H9 (cell line): Measurements from ENCODE around the gene NBPF19. TPM values are rescaled to one million over a fixed set of nuclear protein-coding genes. Genes with fewer than 3 reads are reported as not detected.
"Not testable (repeated sequence)": the region's sequence is repeated elsewhere in the genome, so short reads cannot be mapped to it uniquely, and the experiment has no call there.

ENCODE experiments used
- DNase-seq: peaks from one replicate; pipeline ENCODE4 v3.0.0-alpha.2; 2017
- H2AFZ ChIP-seq: one replicate; pipeline ENCODE4 v1.6.1; 2013; ENCODE audit warnings: mild to moderate bottlenecking, low read length, control low read depth, moderate library complexity
- H2AK5ac ChIP-seq: 2 replicates; pipeline ENCODE4 v1.6.1; 2013; ENCODE audit warnings: low read length, control low read depth, mixed read lengths; ENCODE audit not compliant: insufficient read length
- H2BK120ac ChIP-seq: one replicate; pipeline ENCODE4 v1.6.1; 2013; ENCODE audit warnings: low read depth, mild to moderate bottlenecking, low read length, control low read depth, inconsistent platforms; ENCODE audit not compliant: poor library complexity, severe bottlenecking
- H2BK12ac ChIP-seq: 2 replicates; pipeline ENCODE4 v1.6.1; 2013; ENCODE audit warnings: low read length, control low read depth, mixed read lengths, low read depth; ENCODE audit not compliant: insufficient read length
- H2BK15ac ChIP-seq: 2 replicates; pipeline ENCODE4 v1.6.1; 2013; ENCODE audit warnings: low read depth, low read length, control low read depth
- H2BK20ac ChIP-seq: one replicate; pipeline ENCODE4 v1.6.1; 2013; ENCODE audit warnings: low read depth, mild to moderate bottlenecking, low read length, control low read depth, inconsistent platforms; ENCODE audit not compliant: poor library complexity, severe bottlenecking
- H2BK5ac ChIP-seq: 2 replicates; pipeline ENCODE4 v1.6.1; 2013; ENCODE audit warnings: low read length, control low read depth, mixed read lengths; ENCODE audit not compliant: insufficient read length
- H3K14ac ChIP-seq: 2 replicates; pipeline ENCODE4 v1.6.1; 2013; ENCODE audit warnings: low read length, control low read depth; ENCODE audit not compliant: insufficient read depth
- H3K18ac ChIP-seq: 2 replicates; pipeline ENCODE4 v1.6.1; 2013; ENCODE audit warnings: low read depth, mild to moderate bottlenecking, mixed read lengths, low read length, control low read depth; ENCODE audit not compliant: insufficient read length
- H3K23ac ChIP-seq: 2 replicates; pipeline ENCODE4 v1.6.1; 2013; ENCODE audit warnings: low read length, control low read depth, mixed read lengths, low read depth; ENCODE audit not compliant: insufficient read length
- H3K23me2 ChIP-seq: 2 replicates; pipeline ENCODE4 v1.6.1; 2013; ENCODE audit warnings: low read depth, mild to moderate bottlenecking, mixed read lengths, low read length, control low read depth; ENCODE audit not compliant: insufficient read length, poor library complexity, severe bottlenecking
- H3K27ac ChIP-seq: 2 replicates; pipeline ENCODE4 v1.5.1; 2013; ENCODE audit warnings: low read length, control low read depth, mixed read lengths, low read depth; ENCODE audit not compliant: insufficient read length
- H3K27me3 ChIP-seq: 2 replicates; pipeline ENCODE4 v1.6.1; 2013; ENCODE audit warnings: low read length, control low read depth, inconsistent platforms; ENCODE audit not compliant: insufficient read depth
- H3K4ac ChIP-seq: 2 replicates; pipeline ENCODE4 v1.6.1; 2013; ENCODE audit warnings: low read depth, mild to moderate bottlenecking, control low read depth, inconsistent platforms, low read length, moderate library complexity
- H3K4me1 ChIP-seq: 2 replicates; pipeline ENCODE4 v1.6.1; 2013; ENCODE audit warnings: low read length, control low read depth, inconsistent platforms; ENCODE audit not compliant: insufficient read depth
- H3K4me2 ChIP-seq: 2 replicates; pipeline ENCODE4 v1.6.1; 2013; ENCODE audit warnings: low read length, control low read depth, mixed read lengths; ENCODE audit not compliant: insufficient read length, insufficient read depth
- H3K56ac ChIP-seq: 2 replicates; pipeline ENCODE4 v1.6.1; 2013; ENCODE audit warnings: low read depth, mild to moderate bottlenecking, mixed read lengths, low read length, control low read depth; ENCODE audit not compliant: insufficient read length
- H3K79me1 ChIP-seq: 2 replicates; pipeline ENCODE4 v1.6.1; 2013; ENCODE audit warnings: low read depth, mild to moderate bottlenecking, moderate library complexity, low read length, control low read depth, inconsistent platforms; ENCODE audit not compliant: insufficient read depth, poor library complexity, severe bottlenecking
- H3K79me2 ChIP-seq: 2 replicates; pipeline ENCODE4 v1.6.1; 2013; ENCODE audit warnings: low read length, control low read depth, inconsistent platforms; ENCODE audit not compliant: insufficient read depth
- H3K9ac ChIP-seq: 2 replicates; pipeline ENCODE4 v1.6.1; 2013; ENCODE audit warnings: low read length, control low read depth, mixed read lengths; ENCODE audit not compliant: insufficient read length; ENCODE audit errors: extremely low read depth
- H3K9me3 ChIP-seq: one replicate; pipeline ENCODE4 v1.6.1; 2013; ENCODE audit warnings: low read depth, low read length, inconsistent platforms; ENCODE audit not compliant: control insufficient read depth
- H3T11ph ChIP-seq: one replicate; pipeline ENCODE4 v1.6.1; 2013; ENCODE audit warnings: mild to moderate bottlenecking, low read length, control low read depth, inconsistent platforms
- H4K20me1 ChIP-seq: one replicate; pipeline ENCODE4 v1.6.1; 2013; ENCODE audit not compliant: control insufficient read depth, insufficient read length, insufficient read depth
- H4K5ac ChIP-seq: 2 replicates; pipeline ENCODE4 v1.6.1; 2013; ENCODE audit warnings: low read depth, mild to moderate bottlenecking, mixed read lengths, low read length, control low read depth; ENCODE audit not compliant: insufficient read length
- H4K8ac ChIP-seq: replicated peaks from 2 replicates; pipeline ENCODE4 v1.6.1; 2013; ENCODE audit warnings: low read length, control low read depth, mixed read lengths, low read depth; ENCODE audit not compliant: insufficient read length
- H4K91ac ChIP-seq: 2 replicates; pipeline ENCODE4 v1.6.1; 2013; ENCODE audit warnings: low read depth, mild to moderate bottlenecking, moderate library complexity, mixed read lengths, low read length, control low read depth; ENCODE audit not compliant: insufficient read length
- H3K27ac Mint-ChIP-seq, 3 experiments: 2 replicates in 2 of 3; 3 replicates in 1 of 3; pipeline ENCODE4 v1.8.0; 2020 to 2021; ENCODE audit warnings: mixed read lengths in 3 of 3, mild to moderate bottlenecking in 1 of 3, moderate library complexity in 1 of 3
- H3K27me3 Mint-ChIP-seq: 2 replicates; pipeline ENCODE4 v1.8.0; 2021; ENCODE audit warnings: low read depth, mild to moderate bottlenecking, moderate library complexity, mixed read lengths
- H3K36me3 Mint-ChIP-seq, 3 experiments: 2 replicates in 2 of 3; 3 replicates in 1 of 3; pipeline ENCODE4 v1.8.0; 2020 to 2021; ENCODE audit warnings: low read depth in 3 of 3, mixed read lengths in 3 of 3; ENCODE audit not compliant: insufficient read depth in 1 of 3
- H3K4me1 Mint-ChIP-seq, 2 experiments: 2 replicates each; pipeline ENCODE4 v1.8.0; 2020; ENCODE audit warnings: mixed read lengths in 2 of 2
- H3K4me3 Mint-ChIP-seq, 2 experiments: 2 replicates in 1 of 2; 3 replicates in 1 of 2; pipeline ENCODE4 v1.8.0; 2020 to 2021; ENCODE audit warnings: mild to moderate bottlenecking in 2 of 2, mixed read lengths in 2 of 2, moderate library complexity in 1 of 2
- H3K9me3 Mint-ChIP-seq, 2 experiments: 2 replicates in 1 of 2; 3 replicates in 1 of 2; pipeline ENCODE4 v1.8.0; 2020; ENCODE audit warnings: mild to moderate bottlenecking in 2 of 2, mixed read lengths in 2 of 2, moderate library complexity in 1 of 2
- WGBS: extraction: QIAGEN DNeasy Blood & Tissue Kit; methylation state at CpG from one replicate; pipeline ENCODE4 v1.1.7; 2013; ENCODE audit warnings: missing lambda C conversion rate, low lambda C conversion rate, mixed read lengths; ENCODE audit not compliant: insufficient read length; ENCODE audit errors: extremely low coverage; 5-methylcytosine and 5-hydroxymethylcytosine counted together
- total RNA-seq: library from RNA; stranded (reverse); gene quantifications from 2 replicates; pipeline ENCODE4 v1.2.1, GENCODE V29; 2021

Gene NBPF19
- total RNA-seq, 1 experiment from 2014 or later, result 8.0 TPM

DNA sequence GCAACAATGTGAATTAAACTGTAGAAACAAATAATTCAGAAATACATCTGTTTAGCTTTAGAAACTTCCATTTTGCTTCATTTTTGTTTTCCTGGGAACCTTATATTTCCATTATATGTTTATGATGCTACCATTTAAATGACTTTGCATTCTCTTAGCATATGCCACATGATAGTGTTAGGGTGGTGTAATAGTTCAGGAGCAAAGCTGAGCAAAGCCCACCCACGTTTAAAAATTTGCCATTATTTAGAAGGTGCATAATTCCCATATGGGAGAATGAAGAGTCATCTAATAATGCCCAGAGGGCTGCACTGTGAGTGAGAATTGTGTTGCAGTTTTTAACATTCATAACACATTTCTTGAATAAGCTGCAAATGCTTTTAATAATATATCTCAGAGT lies 22.2 kb upstream of the NBPF19 start:
- not testable (repeated sequence) for H3K4me2 ChIP-seq, H2AFZ ChIP-seq, H3K9me3 Mint-ChIP-seq, H3K4ac ChIP-seq, DNase-seq, H3K79me2 ChIP-seq, H3K4me1 Mint-ChIP-seq, H3K27ac Mint-ChIP-seq, H3K4me1 ChIP-seq, H3K23ac ChIP-seq, H2AK5ac ChIP-seq, H3K27ac ChIP-seq, H4K5ac ChIP-seq, H3K9me3 ChIP-seq, H3K79me1 ChIP-seq, H3K27me3 Mint-ChIP-seq, H3K56ac ChIP-seq, H3K27me3 ChIP-seq, H2BK15ac ChIP-seq, H3T11ph ChIP-seq, H3K23me2 ChIP-seq, H2BK20ac ChIP-seq, H3K14ac ChIP-seq, H2BK120ac ChIP-seq, H2BK5ac ChIP-seq, H4K91ac ChIP-seq, H4K20me1 ChIP-seq, H3K36me3 Mint-ChIP-seq, H2BK12ac ChIP-seq, H3K4me3 Mint-ChIP-seq, H3K9ac ChIP-seq, H3K18ac ChIP-seq, H4K8ac ChIP-seq
- no CpG with 5 or more reads among the region's 1 CpG for WGBS
